HepG2 (cell line): ENCODE measurements around the gene C2orf74. TPM values are rescaled to one million over a fixed set of nuclear protein-coding genes. Genes with fewer than 3 reads are reported as not detected.

Experiments used
- BCLAF1 ChIP-seq: fragments of 450-650 bp; IDR thresholded peaks from 2 replicates; pipeline ENCODE4 v1.6.1; 2017; ENCODE audit warnings: mild to moderate bottlenecking
- CENPX ChIP-seq: sonication (generic); formaldehyde crosslinking; IDR thresholded peaks from 2 replicates; pipeline ENCODE4 v1.9.0; 2021; ENCODE audit warnings: mild to moderate bottlenecking, missing genetic modification reagents, moderate library complexity
- CTCF ChIP-seq: sonication (generic); formaldehyde crosslinking; IDR thresholded peaks from 2 replicates; pipeline ENCODE4 v1.5.0; 2020; ENCODE audit warnings: mild to moderate bottlenecking, missing genetic modification reagents, moderate library complexity
- EED ChIP-seq: sonication (generic); formaldehyde crosslinking; IDR thresholded peaks from 2 replicates; pipeline ENCODE4 v1.5.0; 2020; ENCODE audit warnings: mild to moderate bottlenecking, missing genetic modification reagents
- KDM4B ChIP-seq: sonication (generic); formaldehyde crosslinking; IDR thresholded peaks from 2 replicates; pipeline ENCODE4 v1.4.0; 2020; ENCODE audit warnings: missing genetic modification reagents
- KDM5A ChIP-seq: fragments of 200-600 bp; sonication (generic); IDR thresholded peaks from 2 replicates; pipeline ENCODE4 v1.7.0; 2018; ENCODE audit warnings: antibody characterized with exemption, mild to moderate bottlenecking, low read length, borderline replicate concordance
- KDM5B ChIP-seq: sonication (generic); formaldehyde crosslinking; IDR thresholded peaks from 2 replicates; pipeline ENCODE4 v1.4.0; 2020; ENCODE audit warnings: missing genetic modification reagents, mild to moderate bottlenecking, borderline replicate concordance
- MTA1 ChIP-seq: sonication (generic); formaldehyde crosslinking; IDR thresholded peaks from 2 replicates; pipeline ENCODE4 v1.4.0; 2020; ENCODE audit warnings: missing genetic modification reagents, mild to moderate bottlenecking, borderline replicate concordance
- RARG ChIP-seq: sonication (generic); formaldehyde crosslinking; IDR thresholded peaks from 2 replicates; pipeline ENCODE4 v1.4.0; 2020; ENCODE audit warnings: low read depth, mild to moderate bottlenecking, missing genetic modification reagents
- SAFB2 ChIP-seq: sonication (generic); formaldehyde crosslinking; IDR thresholded peaks from 2 replicates; pipeline ENCODE4 v1.5.1; 2020; ENCODE audit warnings: missing genetic modification reagents, low read depth, mild to moderate bottlenecking, borderline replicate concordance
- THAP11 ChIP-seq: IDR thresholded peaks from 2 replicates; pipeline ENCODE4 v1.6.1; 2016; ENCODE audit warnings: missing biosample characterization, missing genetic modification reagents
- ZBTB38 ChIP-seq: sonication (generic); formaldehyde crosslinking; IDR thresholded peaks from 2 replicates; pipeline ENCODE4 v1.5.1; 2020; ENCODE audit warnings: mild to moderate bottlenecking, missing genetic modification reagents
- ZBTB42 ChIP-seq: sonication (generic); formaldehyde crosslinking; IDR thresholded peaks from 2 replicates; pipeline ENCODE4 v1.5.0; 2020; ENCODE audit warnings: mild to moderate bottlenecking, missing genetic modification reagents
- ZFP36 ChIP-seq: fragments of 150-350 bp; IDR thresholded peaks from 2 replicates; pipeline ENCODE4 v1.6.1; 2018; ENCODE audit warnings: borderline replicate concordance, low read length, low read depth; ENCODE audit not compliant: partially characterized antibody
- ZKSCAN5 ChIP-seq: sonication (generic); formaldehyde crosslinking; IDR thresholded peaks from 2 replicates; pipeline ENCODE4 v1.5.1; 2020; ENCODE audit warnings: mild to moderate bottlenecking, missing genetic modification reagents
- ZMYM3 ChIP-seq: sonication (generic); formaldehyde crosslinking; IDR thresholded peaks from 2 replicates; pipeline ENCODE4 v1.5.1; 2020; ENCODE audit warnings: mild to moderate bottlenecking, missing genetic modification reagents
- ZNF224 ChIP-seq: sonication (generic); formaldehyde crosslinking; IDR thresholded peaks from 2 replicates; pipeline ENCODE4 v1.5.0; 2020; ENCODE audit warnings: mild to moderate bottlenecking, missing genetic modification reagents
- ZNF598 ChIP-seq: sonication (generic); formaldehyde crosslinking; IDR thresholded peaks from 2 replicates; pipeline ENCODE4 v1.5.1; 2020; ENCODE audit warnings: mild to moderate bottlenecking, missing genetic modification reagents, borderline replicate concordance
- polyA plus RNA-seq, 8 experiments: library from polyadenylated mRNA; depleted of rRNA in 3 of 8; stranded (reverse) in 7 of 8; unstranded in 1 of 8; fragments of >200 nt; fragmentation: Illumina TruSeq in 4 of 8; extraction: Trizol in 4 of 8; gene quantifications; 2 replicates each; pipeline versions ENCODE4 v1.2.1 to v1.2.3, GENCODE V29; 2011 to 2016; ENCODE audit warnings: low read depth in 4 of 8, missing spikeins in 1 of 8, mixed read lengths in 1 of 8; ENCODE audit not compliant: insufficient read depth in 1 of 8
- total RNA-seq, 5 experiments: library from RNA; depleted of rRNA; stranded (reverse); fragments of >200 nt; fragmentation: Illumina TruSeq; extraction: Trizol; gene quantifications; 2 replicates each; pipeline ENCODE4 v1.2.3, GENCODE V29; 2016; ENCODE audit warnings: low read depth in 1 of 5
- TF ChIP-seq, protein P1 (sequence below): sonication (generic); formaldehyde crosslinking; IDR thresholded peaks from 2 replicates; pipeline ENCODE4 v1.5.1; 2020; ENCODE audit warnings: mild to moderate bottlenecking, moderate library complexity, missing genetic modification reagents
- TF ChIP-seq, protein P2 (sequence below): sonication (generic); formaldehyde crosslinking; conservative IDR thresholded peaks from 2 replicates; pipeline ENCODE4 v1.8.0; 2022; ENCODE audit warnings: missing genetic modification reagents

The C2orf74 gene
- total and polyA plus RNA-seq, 2 of the 13 experiments (the other 11 are each of a cell fraction or from before 2014, with no cell fraction given): 10.6 to 13.8 TPM

GRCh38 chr2:61176755-61177726, 15.1 kb downstream of the C2orf74 start (continued):
- TF ChIP-seq, protein P1, sequence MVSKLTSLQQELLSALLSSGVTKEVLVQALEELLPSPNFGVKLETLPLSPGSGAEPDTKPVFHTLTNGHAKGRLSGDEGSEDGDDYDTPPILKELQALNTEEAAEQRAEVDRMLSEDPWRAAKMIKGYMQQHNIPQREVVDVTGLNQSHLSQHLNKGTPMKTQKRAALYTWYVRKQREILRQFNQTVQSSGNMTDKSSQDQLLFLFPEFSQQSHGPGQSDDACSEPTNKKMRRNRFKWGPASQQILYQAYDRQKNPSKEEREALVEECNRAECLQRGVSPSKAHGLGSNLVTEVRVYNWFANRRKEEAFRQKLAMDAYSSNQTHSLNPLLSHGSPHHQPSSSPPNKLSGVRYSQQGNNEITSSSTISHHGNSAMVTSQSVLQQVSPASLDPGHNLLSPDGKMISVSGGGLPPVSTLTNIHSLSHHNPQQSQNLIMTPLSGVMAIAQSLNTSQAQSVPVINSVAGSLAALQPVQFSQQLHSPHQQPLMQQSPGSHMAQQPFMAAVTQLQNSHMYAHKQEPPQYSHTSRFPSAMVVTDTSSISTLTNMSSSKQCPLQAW: peak; percentile 91
- TF ChIP-seq ZNF224 (peak; percentile 90), KDM5B (CRISPR knock-in tag) (peak; percentile 99), ZMYM3 (CRISPR knock-in tag) (peak; percentile 57; the same call in 1 of the 2 replicates), CTCF (CRISPR knock-in tag) (peak; percentile 59), SAFB2 (peak; percentile 97; the same call in 1 of the 2 replicates), KDM5A (peak; percentile 67; the same call in 1 of the 2 replicates), EED (CRISPR knock-in tag) (peak; percentile 10), ZBTB38 (peak; percentile 88), THAP11 (CRISPR knock-in tag) (peak; percentile 71), ZNF598 (CRISPR knock-in tag) (peak; percentile 48), BCLAF1 (no peak), RARG (CRISPR knock-in tag) (no peak), KDM4B (peak; percentile 88), CENPX (CRISPR knock-in tag) (no peak), MTA1 (peak; percentile 79; the same call in 1 of the 2 replicates), ZBTB42 (CRISPR knock-in tag) (peak; percentile 92), ZFP36 (no peak), ZKSCAN5 (peak; percentile 48; the same call in 1 of the 2 replicates)
- TF ChIP-seq, protein P2, sequence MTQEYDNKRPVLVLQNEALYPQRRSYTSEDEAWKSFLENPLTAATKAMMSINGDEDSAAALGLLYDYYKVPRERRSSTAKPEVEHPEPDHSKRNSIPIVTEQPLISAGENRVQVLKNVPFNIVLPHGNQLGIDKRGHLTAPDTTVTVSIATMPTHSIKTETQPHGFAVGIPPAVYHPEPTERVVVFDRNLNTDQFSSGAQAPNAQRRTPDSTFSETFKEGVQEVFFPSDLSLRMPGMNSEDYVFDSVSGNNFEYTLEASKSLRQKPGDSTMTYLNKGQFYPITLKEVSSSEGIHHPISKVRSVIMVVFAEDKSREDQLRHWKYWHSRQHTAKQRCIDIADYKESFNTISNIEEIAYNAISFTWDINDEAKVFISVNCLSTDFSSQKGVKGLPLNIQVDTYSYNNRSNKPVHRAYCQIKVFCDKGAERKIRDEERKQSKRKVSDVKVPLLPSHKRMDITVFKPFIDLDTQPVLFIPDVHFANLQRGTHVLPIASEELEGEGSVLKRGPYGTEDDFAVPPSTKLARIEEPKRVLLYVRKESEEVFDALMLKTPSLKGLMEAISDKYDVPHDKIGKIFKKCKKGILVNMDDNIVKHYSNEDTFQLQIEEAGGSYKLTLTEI: no peak
